Choroid plexus epithelial cell (primary cell): ENCODE data around the gene MRM2.

Experiments used
- DNase-seq: peaks from one replicate; pipeline ENCODE4 v3.0.0-alpha.2; 2010; ENCODE audit warnings: low read depth
- H3K4me3 ChIP-seq: 2 replicates; pipeline ENCODE4 v1.5.1; 2011; ENCODE audit warnings: low read depth, mild to moderate bottlenecking, control low read depth, low read length, moderate library complexity
- CTCF ChIP-seq: conservative IDR thresholded peaks from 2 replicates; pipeline ENCODE4 v1.5.1; 2011; ENCODE audit warnings: low read depth, mild to moderate bottlenecking, control low read depth, inconsistent platforms, low read length, moderate library complexity

MRM2 gene

GRCh38 chr7:2217716-2218443 is 24.1 kb downstream of the MRM2 start:
- DNase-seq, result peak; percentile 19
- no peak for TF ChIP-seq CTCF
- H3K4me3 ChIP-seq, result no peak overlapping the region

GRCh38 chr7:2217206-2217605 is 24.8 kb downstream of the MRM2 start:
- no peak overlapping the region for H3K4me3 ChIP-seq
- TF ChIP-seq CTCF, result no peak
- DNase-seq, result no peak

- no peak overlapping the region for H3K4me3 ChIP-seq
- no peak for TF ChIP-seq CTCF
- no peak for DNase-seq
Measured at GRCh38 chr7:2215851-2216250, 26.2 kb downstream of the MRM2 start.

- TF ChIP-seq CTCF, result no peak
- no peak overlapping the region for H3K4me3 ChIP-seq
- DNase-seq, result no peak
Measured at GRCh38 chr7:2214636-2215035, 27.4 kb downstream of the MRM2 start.

- no peak for DNase-seq
- H3K4me3 ChIP-seq, result no peak overlapping the region
- no peak for TF ChIP-seq CTCF
Measured at GRCh38 chr7:2213551-2214215, 28.3 kb downstream of the MRM2 start.

GRCh38 chr7:2212906-2213305 is 29.1 kb downstream of the MRM2 start:
- DNase-seq, result no peak
- TF ChIP-seq CTCF, result no peak
- no peak overlapping the region for H3K4me3 ChIP-seq

- no peak for DNase-seq
- no peak for TF ChIP-seq CTCF
- no peak overlapping the region for H3K4me3 ChIP-seq
Measured at GRCh38 chr7:2211926-2212325, 30.1 kb downstream of the MRM2 start.
